ENCODE measurements around the gene PTPN22. TPM values are rescaled to one million over a fixed set of nuclear protein-coding genes. Genes with fewer than 3 reads are reported as not detected.

The PTPN22 gene
- total RNA-seq, 1 experiment from 2014 or later, result 0.38 TPM

- BruUV-seq (replicated peaks), result no TSS peak
- intact Hi-C loops (cut with micrococcal nuclease; ENCODE audit: unreplicated experiment), result no loop called here
- peaks cover 3% of the 10 kb centered on the region for H3K9me3 Mint-ChIP-seq (ENCODE audit: low read depth, unreplicated experiment)
- CTCF ChIA-PET, result no interaction called here
- TF ChIP-seq CTCF (IDR thresholded peaks at IDR 0.05; ENCODE audit: unreplicated experiment), result no peak
- H3K36me3 Mint-ChIP-seq (ENCODE audit: insufficient read depth, unreplicated experiment), result no peaks in the 10 kb centered on the region
- peaks cover 31% of the 10 kb centered on the region for H3K4me1 Mint-ChIP-seq (ENCODE audit: low read depth, unreplicated experiment)
- no peak overlapping the region for H3K4me3 Mint-ChIP-seq (ENCODE audit: low read depth, unreplicated experiment)
- no peak overlapping the region for H3K27ac Mint-ChIP-seq (ENCODE audit: unreplicated experiment)
- no peak for DNase-seq
- H3K27me3 Mint-ChIP-seq (ENCODE audit: unreplicated experiment), result no peaks in the 10 kb centered on the region
Observed at GRCh38 chr1:113782406-113782805, 89.1 kb downstream of the PTPN22 start.

- Mint-ChIP-seq H3K4me1 (ENCODE audit: low read depth, unreplicated experiment) (peaks cover 21% of the 10 kb centered on the region), H3K27me3 (ENCODE audit: unreplicated experiment) (no peaks in the 10 kb centered on the region), H3K27ac (ENCODE audit: unreplicated experiment) (no peak overlapping the region), H3K4me3 (ENCODE audit: low read depth, unreplicated experiment) (no peak overlapping the region), H3K36me3 (ENCODE audit: insufficient read depth, unreplicated experiment) (no peaks in the 10 kb centered on the region), H3K9me3 (ENCODE audit: low read depth, unreplicated experiment) (peaks cover 3% of the 10 kb centered on the region)
- no peak for TF ChIP-seq CTCF (IDR thresholded peaks at IDR 0.05; ENCODE audit: unreplicated experiment)
- BruUV-seq (replicated peaks), result no TSS peak
- DNase-seq, result no peak
- intact Hi-C loops (cut with micrococcal nuclease; ENCODE audit: unreplicated experiment), result no loop called here
- CTCF ChIA-PET, result no interaction called here
Observed at GRCh38 chr1:113780374-113781146, 91.0 kb downstream of the PTPN22 start.

- TF ChIP-seq CTCF (IDR thresholded peaks at IDR 0.05; ENCODE audit: unreplicated experiment), result no peak
- Mint-ChIP-seq H3K4me1 (ENCODE audit: low read depth, unreplicated experiment) (peaks cover 17% of the 10 kb centered on the region), H3K4me3 (ENCODE audit: low read depth, unreplicated experiment) (no peak overlapping the region), H3K9me3 (ENCODE audit: low read depth, unreplicated experiment) (peaks cover 3% of the 10 kb centered on the region), H3K36me3 (ENCODE audit: insufficient read depth, unreplicated experiment) (no peaks in the 10 kb centered on the region), H3K27me3 (ENCODE audit: unreplicated experiment) (no peaks in the 10 kb centered on the region), H3K27ac (ENCODE audit: unreplicated experiment) (no peak overlapping the region)
- BruUV-seq (replicated peaks), result no TSS peak
- no peak for DNase-seq
- CTCF ChIA-PET, result no interaction called here
- intact Hi-C loops (cut with micrococcal nuclease; ENCODE audit: unreplicated experiment), result no loop called here
Observed at GRCh38 chr1:113779542-113779941, 92.0 kb downstream of the PTPN22 start.

- CTCF ChIA-PET, result no interaction called here
- Mint-ChIP-seq H3K9me3 (ENCODE audit: low read depth, unreplicated experiment) (peaks cover 3% of the 10 kb centered on the region), H3K4me3 (ENCODE audit: low read depth, unreplicated experiment) (no peak overlapping the region), H3K27ac (ENCODE audit: unreplicated experiment) (no peak overlapping the region), H3K4me1 (ENCODE audit: low read depth, unreplicated experiment) (no peaks in the 10 kb centered on the region), H3K36me3 (ENCODE audit: insufficient read depth, unreplicated experiment) (no peaks in the 10 kb centered on the region), H3K27me3 (ENCODE audit: unreplicated experiment) (no peaks in the 10 kb centered on the region)
- no peak for TF ChIP-seq CTCF (IDR thresholded peaks at IDR 0.05; ENCODE audit: unreplicated experiment)
- DNase-seq, result no peak
- intact Hi-C loops (cut with micrococcal nuclease; ENCODE audit: unreplicated experiment), result no loop called here
- BruUV-seq (replicated peaks), result no TSS peak
Observed at GRCh38 chr1:113777561-113777960, 94.0 kb downstream of the PTPN22 start.

All from Calu3 (cell line).